ACC112 (cell line): ENCODE data around the gene PLB1.

Source experiments
- H2AFZ ChIP-seq: fragments of 200-600 bp; sonication (generic); one replicate; pipeline ENCODE4 v1.6.0; 2017; ENCODE audit warnings: antibody characterized with exemption, low read length; ENCODE audit not compliant: unreplicated experiment
- H3K27ac ChIP-seq: fragments of 200-600 bp; sonication (generic); 2 replicates; pipeline ENCODE4 v1.5.1; 2014; ENCODE audit warnings: low read depth, mild to moderate bottlenecking, antibody characterized with exemption, low read length, moderate library complexity
- H3K27me3 ChIP-seq: fragments of 200-600 bp; sonication (generic); 2 replicates; pipeline ENCODE4 v1.6.1; 2014; ENCODE audit warnings: mild to moderate bottlenecking, antibody characterized with exemption, low read length, moderate library complexity, mixed read lengths; ENCODE audit not compliant: insufficient read depth
- H3K36me3 ChIP-seq: fragments of 200-600 bp; sonication (generic); 2 replicates; pipeline ENCODE4 v1.6.1; 2016; ENCODE audit warnings: mild to moderate bottlenecking, antibody characterized with exemption, low read length, moderate library complexity, mixed read lengths; ENCODE audit not compliant: insufficient read depth
- H3K4me1 ChIP-seq: fragments of 200-600 bp; sonication (generic); one replicate; pipeline ENCODE4 v1.6.1; 2016; ENCODE audit warnings: low read length, mixed read lengths; ENCODE audit not compliant: insufficient read depth, unreplicated experiment, control insufficient read depth
- H3K4me3 ChIP-seq: fragments of 200-600 bp; sonication (generic); 2 replicates; pipeline ENCODE4 v1.5.1; 2014; ENCODE audit warnings: mild to moderate bottlenecking, low read depth, low read length
- H3K79me2 ChIP-seq: fragments of 200-600 bp; sonication (generic); one replicate; pipeline ENCODE4 v1.6.0; 2016; ENCODE audit warnings: low read length; ENCODE audit not compliant: control insufficient read depth, unreplicated experiment, insufficient read depth

The PLB1 gene

GRCh38 chr2:28452534-28453081, 43.3 kb upstream of the PLB1 start:
- peaks cover 27% of the 10 kb centered on the region for H3K4me1 ChIP-seq
- H2AFZ ChIP-seq, result no peak overlapping the region

GRCh38 chr2:28453396-28453795, 42.5 kb upstream of the PLB1 start:
- Histone ChIP-seq H2AFZ (no peak overlapping the region), H3K4me3 (no peak overlapping the region), H3K27ac (no peak overlapping the region), H3K4me1 (peaks cover 21% of the 10 kb centered on the region), H3K36me3 (no peaks in the 10 kb centered on the region), H3K79me2 (no peaks in the 10 kb centered on the region), H3K27me3 (no peaks in the 10 kb centered on the region)

More at GRCh38 chr2:28452534-28453081, 43.3 kb upstream of the PLB1 start:
- Histone ChIP-seq H3K4me3 (no peak overlapping the region), H3K27ac (no peak overlapping the region), H3K36me3 (no peaks in the 10 kb centered on the region), H3K27me3 (no peaks in the 10 kb centered on the region), H3K79me2 (no peaks in the 10 kb centered on the region)

- H3K27me3 ChIP-seq, result no peaks in the 10 kb centered on the region
- no peaks in the 10 kb centered on the region for H3K36me3 ChIP-seq
- no peak overlapping the region for H3K27ac ChIP-seq
- H2AFZ ChIP-seq, result no peak overlapping the region
- H3K4me1 ChIP-seq, result peaks cover 12% of the 10 kb centered on the region
- no peaks in the 10 kb centered on the region for H3K79me2 ChIP-seq
- no peak overlapping the region for H3K4me3 ChIP-seq
Measured at GRCh38 chr2:28454016-28454930, 41.6 kb upstream of the PLB1 start.

- Histone ChIP-seq H2AFZ (no peak overlapping the region), H3K36me3 (no peaks in the 10 kb centered on the region), H3K4me1 (no peaks in the 10 kb centered on the region), H3K79me2 (no peaks in the 10 kb centered on the region), H3K4me3 (no peak overlapping the region), H3K27me3 (0 out of 2 replicates have a peak, but pooled peaks cover 4% of the 10 kb centered on the region), H3K27ac (no peak overlapping the region)
Measured at GRCh38 chr2:28457237-28457636, 38.6 kb upstream of the PLB1 start.

- H3K36me3 ChIP-seq, result no peaks in the 10 kb centered on the region
- H3K27ac ChIP-seq, result no peak overlapping the region
- H3K4me3 ChIP-seq, result no peak overlapping the region
- 0 out of 2 replicates have a peak, but pooled peaks cover 4% of the 10 kb centered on the region for H3K27me3 ChIP-seq
- no peaks in the 10 kb centered on the region for H3K79me2 ChIP-seq
- H3K4me1 ChIP-seq, result no peaks in the 10 kb centered on the region
- H2AFZ ChIP-seq, result no peak overlapping the region
Measured at GRCh38 chr2:28461056-28461455, 34.8 kb upstream of the PLB1 start.

GRCh38 chr2:28462122-28462521, 33.7 kb upstream of the PLB1 start:
- H3K4me1 ChIP-seq, result no peaks in the 10 kb centered on the region
- no peak overlapping the region for H3K27ac ChIP-seq
- no peaks in the 10 kb centered on the region for H3K79me2 ChIP-seq
- H3K27me3 ChIP-seq, result 0 out of 2 replicates have a peak, but pooled peaks cover 4% of the 10 kb centered on the region
- no peaks in the 10 kb centered on the region for H3K36me3 ChIP-seq
- H2AFZ ChIP-seq, result no peak overlapping the region
- H3K4me3 ChIP-seq, result no peak overlapping the region

GRCh38 chr2:28463211-28463816, 32.5 kb upstream of the PLB1 start:
- Histone ChIP-seq H3K27ac (no peak overlapping the region), H3K4me3 (no peak overlapping the region), H3K36me3 (no peaks in the 10 kb centered on the region), H3K4me1 (no peaks in the 10 kb centered on the region), H3K79me2 (no peaks in the 10 kb centered on the region), H2AFZ (no peak overlapping the region), H3K27me3 (0 out of 2 replicates have a peak, but pooled peaks cover 4% of the 10 kb centered on the region)

GRCh38 chr2:28463893-28464292, 32.0 kb upstream of the PLB1 start:
- H3K36me3 ChIP-seq, result no peaks in the 10 kb centered on the region
- 0 out of 2 replicates have a peak, but pooled peaks cover 4% of the 10 kb centered on the region for H3K27me3 ChIP-seq
- H2AFZ ChIP-seq, result no peak overlapping the region
- H3K4me3 ChIP-seq, result no peak overlapping the region
- H3K4me1 ChIP-seq, result no peaks in the 10 kb centered on the region
- H3K27ac ChIP-seq, result no peak overlapping the region
- no peaks in the 10 kb centered on the region for H3K79me2 ChIP-seq

GRCh38 chr2:28465148-28465885, 30.5 kb upstream of the PLB1 start:
- Histone ChIP-seq H3K4me3 (no peak overlapping the region), H3K27ac (no peak overlapping the region), H2AFZ (no peak overlapping the region), H3K27me3 (0 out of 2 replicates have a peak, but pooled peaks cover 4% of the 10 kb centered on the region), H3K36me3 (no peaks in the 10 kb centered on the region), H3K4me1 (peaks cover 12% of the 10 kb centered on the region), H3K79me2 (no peaks in the 10 kb centered on the region)

- Histone ChIP-seq H3K36me3 (no peaks in the 10 kb centered on the region), H3K4me1 (peaks cover 15% of the 10 kb centered on the region), H3K27ac (no peak overlapping the region)
Measured at GRCh38 chr2:28469304-28469703, 26.6 kb upstream of the PLB1 start.

More at GRCh38 chr2:28469304-28469703, 26.6 kb upstream of the PLB1 start:
- Histone ChIP-seq H2AFZ (no peak overlapping the region), H3K4me3 (no peak overlapping the region), H3K79me2 (no peaks in the 10 kb centered on the region), H3K27me3 (no peaks in the 10 kb centered on the region)
